Heart left ventricle (tissue), 13 donors: Measurements from ENCODE around the gene PARD3B.

Experiments used
- POLR2A ChIP-seq, 2 donors: fragments of 450-650 bp; IDR thresholded peaks; one replicate each; pipeline ENCODE4 v1.6.1; 2017; ENCODE audit warnings: antibody characterized with exemption in 2 of 2, mild to moderate bottlenecking in 2 of 2, moderate library complexity in 2 of 2
- TF ChIP-seq, protein P1 (sequence below), 12 donors: fragments of 200-600 bp; sonication (generic) in 4 of 12; IDR thresholded peaks; one replicate each; pipeline versions ENCODE4 v1.5.0 to v1.8.0; 2018 to 2022; ENCODE audit warnings: antibody characterized with exemption in 12 of 12, mild to moderate bottlenecking in 5 of 12
- donor health status: ischemic (EF 13 %, LVEDD 7.1; RV severe dilation, severe dysfunction).
- donor health status: DM: no; HTN: yes; CAD: no.
- donor health status: DM: no; HTN: no; CAD: no.
- donor health status: ischemic (EF 25% LVEDD 6.9; RV normal size, moderate dysfunction).
- donor health status: ischemic (EF 25% LVEDD 5.7; RV mildly dilated, moderate dysfunction).
- donor health status: ischemic (EF 35%, LVEDD 5.7; RV mildly dilated, moderate dysfunction).
- donor health status: nonischemic (EF 11% LVEDD 7.7; RV severe dilation, severe dysfunction).
- donor health status: DM: yes; HTN: yes; CAD: no.
- donor health status: PGD.
- donor health status: ischemic (EF 29% LVEDD 5.4; RV normal size, mild dysfunction).
- donor health status: nonischemic (EF 23%, LVEDD 6.1; RV moderate dilation, normal function).

GRCh38 chr2:204665771-204666170 is 120.5 kb downstream of the PARD3B start:
- TF ChIP-seq, protein P1, sequence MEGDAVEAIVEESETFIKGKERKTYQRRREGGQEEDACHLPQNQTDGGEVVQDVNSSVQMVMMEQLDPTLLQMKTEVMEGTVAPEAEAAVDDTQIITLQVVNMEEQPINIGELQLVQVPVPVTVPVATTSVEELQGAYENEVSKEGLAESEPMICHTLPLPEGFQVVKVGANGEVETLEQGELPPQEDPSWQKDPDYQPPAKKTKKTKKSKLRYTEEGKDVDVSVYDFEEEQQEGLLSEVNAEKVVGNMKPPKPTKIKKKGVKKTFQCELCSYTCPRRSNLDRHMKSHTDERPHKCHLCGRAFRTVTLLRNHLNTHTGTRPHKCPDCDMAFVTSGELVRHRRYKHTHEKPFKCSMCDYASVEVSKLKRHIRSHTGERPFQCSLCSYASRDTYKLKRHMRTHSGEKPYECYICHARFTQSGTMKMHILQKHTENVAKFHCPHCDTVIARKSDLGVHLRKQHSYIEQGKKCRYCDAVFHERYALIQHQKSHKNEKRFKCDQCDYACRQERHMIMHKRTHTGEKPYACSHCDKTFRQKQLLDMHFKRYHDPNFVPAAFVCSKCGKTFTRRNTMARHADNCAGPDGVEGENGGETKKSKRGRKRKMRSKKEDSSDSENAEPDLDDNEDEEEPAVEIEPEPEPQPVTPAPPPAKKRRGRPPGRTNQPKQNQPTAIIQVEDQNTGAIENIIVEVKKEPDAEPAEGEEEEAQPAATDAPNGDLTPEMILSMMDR (IDR thresholded peaks at IDR 0.05), result no peak
- TF ChIP-seq POLR2A (IDR thresholded peaks at IDR 0.05), result no peak
